ENCODE results near the gene GLIS2.

GLIS2 gene

DNA sequence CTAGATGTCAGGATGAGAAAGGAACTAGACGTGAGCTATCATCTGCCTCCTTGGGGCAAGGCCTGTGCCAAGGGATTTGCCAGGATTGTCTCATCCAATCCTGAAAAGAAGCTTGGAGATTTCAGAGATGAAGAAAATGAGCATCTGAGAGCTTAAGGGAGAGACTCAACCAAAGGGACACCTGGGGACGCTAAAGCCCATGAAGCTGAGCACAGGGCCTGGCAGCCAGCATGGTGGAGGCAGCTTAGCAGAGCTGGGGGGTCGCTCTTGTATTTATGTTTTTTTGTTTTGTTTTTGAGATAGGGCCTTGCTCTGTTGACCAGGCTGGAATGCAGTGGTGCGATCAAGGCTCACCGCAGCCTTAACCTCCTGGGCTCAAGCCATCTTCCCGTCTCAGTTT is 18.4 kb upstream of the GLIS2 start:
- DNase-seq (ENCODE audit: low read depth) = no peak
- no peak overlapping the region for H3K4me3 ChIP-seq (replicated peaks; ENCODE audit: low read depth, low read length)
- TF ChIP-seq, protein P1, sequence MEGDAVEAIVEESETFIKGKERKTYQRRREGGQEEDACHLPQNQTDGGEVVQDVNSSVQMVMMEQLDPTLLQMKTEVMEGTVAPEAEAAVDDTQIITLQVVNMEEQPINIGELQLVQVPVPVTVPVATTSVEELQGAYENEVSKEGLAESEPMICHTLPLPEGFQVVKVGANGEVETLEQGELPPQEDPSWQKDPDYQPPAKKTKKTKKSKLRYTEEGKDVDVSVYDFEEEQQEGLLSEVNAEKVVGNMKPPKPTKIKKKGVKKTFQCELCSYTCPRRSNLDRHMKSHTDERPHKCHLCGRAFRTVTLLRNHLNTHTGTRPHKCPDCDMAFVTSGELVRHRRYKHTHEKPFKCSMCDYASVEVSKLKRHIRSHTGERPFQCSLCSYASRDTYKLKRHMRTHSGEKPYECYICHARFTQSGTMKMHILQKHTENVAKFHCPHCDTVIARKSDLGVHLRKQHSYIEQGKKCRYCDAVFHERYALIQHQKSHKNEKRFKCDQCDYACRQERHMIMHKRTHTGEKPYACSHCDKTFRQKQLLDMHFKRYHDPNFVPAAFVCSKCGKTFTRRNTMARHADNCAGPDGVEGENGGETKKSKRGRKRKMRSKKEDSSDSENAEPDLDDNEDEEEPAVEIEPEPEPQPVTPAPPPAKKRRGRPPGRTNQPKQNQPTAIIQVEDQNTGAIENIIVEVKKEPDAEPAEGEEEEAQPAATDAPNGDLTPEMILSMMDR (IDR thresholded peaks at IDR 0.05; ENCODE audit: low read length, missing control alignments) = no peak

DNA sequence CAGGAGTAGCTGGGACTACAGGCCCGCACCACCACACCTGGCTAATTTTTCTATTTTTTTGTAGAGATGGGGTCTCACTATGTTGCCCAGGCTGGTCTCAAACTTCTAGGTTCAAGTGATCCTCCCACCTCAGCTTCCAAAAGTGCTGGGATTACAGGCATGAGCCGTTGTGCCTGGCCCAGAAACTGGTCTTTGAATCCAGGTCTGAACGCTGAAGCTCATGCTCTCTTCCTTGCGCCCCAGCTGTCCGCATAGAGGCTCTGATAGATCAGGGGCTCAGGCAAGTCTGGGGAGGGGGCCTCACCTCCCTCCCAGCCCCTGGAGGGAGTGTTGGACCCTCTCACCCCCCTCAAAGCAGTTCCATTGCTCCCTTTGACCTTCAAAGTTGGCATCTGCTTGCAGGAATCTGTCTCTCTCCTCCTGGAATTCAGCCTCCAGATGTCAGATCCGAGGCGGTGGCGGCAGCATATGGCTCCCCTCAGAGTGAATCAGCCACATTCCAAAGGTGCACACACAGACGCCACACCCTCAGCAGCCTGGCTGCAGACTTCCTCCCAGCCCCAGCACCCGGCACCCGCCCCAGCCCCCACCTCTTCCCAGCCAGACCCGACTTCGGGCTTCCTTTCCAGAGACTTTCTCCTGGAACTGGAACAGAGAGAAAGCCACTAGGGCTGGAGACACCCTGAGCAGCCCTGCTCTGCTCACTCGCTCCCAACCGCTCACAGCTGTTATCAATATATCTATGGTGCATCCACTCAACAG is 16.9 kb upstream of the GLIS2 start:
- DNase-seq (ENCODE audit: low read depth) = peak; percentile 92
- H3K4me3 ChIP-seq (replicated peaks; ENCODE audit: low read depth, low read length) = peak overlapping the region; percentile 27
- TF ChIP-seq, protein P1 (IDR thresholded peaks at IDR 0.05; ENCODE audit: low read length, missing control alignments) = no peak

GRCh38 chr16:4301177-4301576 is 14.7 kb upstream of the GLIS2 start:
- no peak for DNase-seq (ENCODE audit: low read depth)
- TF ChIP-seq, protein P1 (IDR thresholded peaks at IDR 0.05; ENCODE audit: low read length, missing control alignments) = no peak

GRCh38 chr16:4301968-4302367 is 13.9 kb upstream of the GLIS2 start:
- TF ChIP-seq, protein P1 (IDR thresholded peaks at IDR 0.05; ENCODE audit: low read length, missing control alignments) = no peak
- no peak overlapping the region for H3K4me3 ChIP-seq (replicated peaks; ENCODE audit: low read depth, low read length)
- no peak for DNase-seq (ENCODE audit: low read depth)

More at GRCh38 chr16:4301177-4301576, 14.7 kb upstream of the GLIS2 start:
- H3K4me3 ChIP-seq (replicated peaks; ENCODE audit: low read depth, low read length) = no peak overlapping the region

DNA sequence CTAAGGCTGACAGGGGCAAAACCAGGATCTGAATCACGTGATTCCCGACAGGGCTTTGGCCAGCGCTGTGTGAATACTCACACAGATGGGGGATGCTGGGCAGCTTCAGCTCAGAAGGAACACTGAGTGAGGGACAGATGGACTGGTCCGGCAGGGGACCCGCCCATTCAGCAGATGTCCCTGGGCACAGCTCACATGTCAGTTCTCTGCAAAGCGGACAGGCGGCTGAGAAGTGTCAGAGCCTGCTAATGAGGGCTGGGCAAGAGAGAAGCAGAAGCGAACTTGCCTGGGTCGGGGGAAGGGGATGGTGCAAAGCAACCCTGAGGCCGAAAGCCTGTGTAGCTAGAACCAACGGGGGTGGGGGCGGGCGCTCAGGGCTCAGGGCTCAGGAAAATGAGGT is 11.9 kb upstream of the GLIS2 start:
- TF ChIP-seq, protein P1 (IDR thresholded peaks at IDR 0.05; ENCODE audit: low read length, missing control alignments) = no peak
- no peak for DNase-seq (ENCODE audit: low read depth)
- H3K4me3 ChIP-seq (replicated peaks; ENCODE audit: low read depth, low read length) = no peak overlapping the region

DNA sequence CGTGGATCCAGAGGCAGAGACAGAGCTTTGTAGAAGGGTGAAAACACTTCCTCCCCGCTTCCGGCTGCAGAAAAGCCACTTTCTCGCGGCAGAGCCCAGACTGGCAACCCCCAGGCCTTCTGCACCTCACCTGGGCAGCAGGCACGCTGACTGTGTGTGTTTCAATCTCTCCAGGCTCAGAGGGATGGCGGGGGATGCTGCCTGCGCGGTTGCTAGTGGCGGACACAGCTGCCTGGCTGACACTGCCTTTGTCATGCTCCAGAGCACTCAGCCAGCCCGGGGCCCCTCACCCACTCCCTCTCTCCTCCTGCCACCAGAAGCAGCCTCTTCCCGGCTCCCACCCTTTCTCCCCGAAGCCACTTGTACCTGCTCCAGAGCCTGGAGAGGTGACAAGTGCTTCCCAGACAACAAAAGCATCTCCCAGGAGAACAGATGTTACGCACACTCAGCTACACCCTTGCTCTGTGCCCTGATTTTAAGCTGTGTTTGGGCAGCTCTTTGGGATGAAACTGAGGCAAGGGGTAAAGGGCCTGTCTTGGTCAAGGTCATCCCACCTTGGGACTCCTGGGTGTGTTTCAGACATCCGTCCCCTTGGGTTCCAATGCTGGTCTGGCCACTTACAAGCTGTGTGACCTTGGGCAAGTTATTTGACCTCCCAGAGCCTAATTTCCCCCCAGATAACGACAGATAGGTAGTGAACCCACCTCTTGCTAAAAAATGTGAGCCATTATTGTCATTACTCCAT is 9.2 kb upstream of the GLIS2 start:
- TF ChIP-seq, protein P1 (IDR thresholded peaks at IDR 0.05; ENCODE audit: low read length, missing control alignments) = no peak
- peak overlapping the region; percentile 62 for H3K4me3 ChIP-seq (replicated peaks; ENCODE audit: low read depth, low read length)
- no peak for DNase-seq (ENCODE audit: low read depth)
